Measurements from ENCODE around the gene EEIG1. TPM values are rescaled to one million over a fixed set of nuclear protein-coding genes. Genes with fewer than 3 reads are reported as not detected.
A peak's percentile ranks its signal among the peaks of the same experiment; 100 is the strongest.

Gene EEIG1
- total RNA-seq, 1 donor from 2014 or later = 15.8 TPM

DNA sequence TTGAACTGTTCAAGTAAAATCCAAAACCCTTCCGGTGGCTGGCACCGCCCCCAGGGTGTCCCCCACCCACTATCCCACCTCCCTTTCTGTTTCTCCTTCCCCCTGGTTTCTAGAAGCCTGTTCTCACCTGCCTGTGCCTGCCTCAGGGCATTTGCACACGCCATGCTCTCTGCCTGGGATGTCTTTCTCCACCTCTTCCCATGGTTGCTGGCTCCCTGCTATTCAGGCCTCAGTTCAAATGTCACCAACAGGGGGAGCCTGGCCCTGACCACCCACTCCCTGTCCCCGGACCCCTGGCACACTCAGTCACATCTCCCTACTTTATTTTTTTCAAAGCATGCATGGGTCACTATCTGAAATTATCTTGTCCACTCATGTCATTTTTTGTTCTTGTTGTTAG, 39.9 kb upstream of the EEIG1 start:
- Mint-ChIP-seq H3K36me3 (ENCODE audit: unreplicated experiment) (no peaks in the 10 kb centered on the region), H3K27me3 (ENCODE audit: unreplicated experiment) (no peaks in the 10 kb centered on the region), H3K4me1 (ENCODE audit: low read depth, unreplicated experiment) (no peaks in the 10 kb centered on the region), H3K27ac (ENCODE audit: unreplicated experiment) (no peak overlapping the region), H3K9me3 (ENCODE audit: unreplicated experiment) (no peaks in the 10 kb centered on the region), H3K4me3 (ENCODE audit: unreplicated experiment) (no peak overlapping the region)
- TF ChIP-seq CTCF (IDR thresholded peaks at IDR 0.05; ENCODE audit: partially characterized antibody, unreplicated experiment) = no peak
- peak; percentile 29 for DNase-seq

GRCh38 chr9:128015696-128016095, 34.9 kb upstream of the EEIG1 start:
- Mint-ChIP-seq H3K27me3 (ENCODE audit: unreplicated experiment) (no peaks in the 10 kb centered on the region), H3K27ac (ENCODE audit: unreplicated experiment) (no peak overlapping the region), H3K4me3 (ENCODE audit: unreplicated experiment) (no peak overlapping the region), H3K36me3 (ENCODE audit: unreplicated experiment) (no peaks in the 10 kb centered on the region), H3K4me1 (ENCODE audit: low read depth, unreplicated experiment) (no peaks in the 10 kb centered on the region), H3K9me3 (ENCODE audit: unreplicated experiment) (no peaks in the 10 kb centered on the region)
- no peak for DNase-seq
- no peak for TF ChIP-seq CTCF (IDR thresholded peaks at IDR 0.05; ENCODE audit: partially characterized antibody, unreplicated experiment)

DNA sequence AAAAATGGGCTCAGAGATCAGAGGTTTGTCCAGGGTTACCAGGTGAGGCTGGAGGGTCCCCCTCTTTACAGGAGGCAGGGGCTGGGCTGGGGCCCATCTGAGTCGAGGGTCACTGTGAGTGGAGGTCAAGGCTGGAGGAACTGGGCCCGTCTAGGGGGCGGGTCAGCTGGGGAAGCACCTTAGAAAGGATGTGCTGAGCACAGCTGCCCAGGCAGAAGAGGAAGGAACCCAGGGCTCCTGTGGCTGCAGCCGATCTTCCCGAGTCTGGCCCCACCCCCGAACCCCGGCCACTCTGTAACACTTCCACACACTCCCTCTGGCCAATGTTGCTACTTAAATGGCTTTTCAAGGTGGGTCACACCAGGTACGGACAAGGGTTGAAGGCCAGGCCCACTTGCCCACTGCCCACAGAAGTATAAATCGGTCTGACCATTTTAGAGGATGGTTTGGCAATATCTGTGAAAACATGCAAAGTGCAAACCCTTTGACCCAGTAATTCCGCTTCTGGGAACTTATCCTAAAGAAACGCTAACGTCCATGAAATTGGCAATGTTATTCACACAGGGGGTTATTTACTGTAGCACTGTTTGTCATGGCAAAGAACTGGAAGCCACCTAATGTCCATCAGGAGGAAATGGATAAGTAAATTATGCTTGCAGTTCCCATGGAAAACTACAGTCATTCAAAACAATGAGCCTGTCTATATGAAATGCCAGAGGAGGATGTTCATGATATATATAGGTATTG, 30.5 kb upstream of the EEIG1 start:
- TF ChIP-seq CTCF (IDR thresholded peaks at IDR 0.05; ENCODE audit: partially characterized antibody, unreplicated experiment) = no peak
- Mint-ChIP-seq H3K9me3 (ENCODE audit: unreplicated experiment) (peaks cover 2% of the 10 kb centered on the region), H3K4me3 (ENCODE audit: unreplicated experiment) (no peak overlapping the region), H3K4me1 (ENCODE audit: low read depth, unreplicated experiment) (peaks cover 3% of the 10 kb centered on the region), H3K36me3 (ENCODE audit: unreplicated experiment) (peaks cover 5% of the 10 kb centered on the region), H3K27me3 (ENCODE audit: unreplicated experiment) (no peaks in the 10 kb centered on the region), H3K27ac (ENCODE audit: unreplicated experiment) (no peak overlapping the region)
- no peak for DNase-seq

DNA sequence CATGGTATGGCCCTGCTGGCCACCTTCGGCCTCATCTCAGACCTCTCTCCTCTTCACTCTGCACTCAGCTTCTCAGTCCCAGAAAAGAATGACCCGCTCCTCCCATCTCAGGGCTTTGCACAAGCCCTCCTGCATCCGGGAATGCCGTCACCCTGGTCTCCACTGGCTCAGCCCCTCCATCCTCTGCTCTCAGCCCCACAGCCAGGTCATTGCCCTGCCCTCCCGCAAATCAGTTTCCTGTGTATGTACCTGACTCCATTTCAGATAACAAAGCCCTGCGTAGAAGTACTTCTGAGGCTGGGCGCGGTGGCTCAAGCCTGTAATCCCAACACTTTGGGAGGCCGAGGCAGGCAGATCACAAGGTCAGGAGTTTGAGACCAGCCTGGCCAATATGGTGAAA, 28.9 kb upstream of the EEIG1 start:
- no peak for TF ChIP-seq CTCF (IDR thresholded peaks at IDR 0.05; ENCODE audit: partially characterized antibody, unreplicated experiment)
- no peak overlapping the region for H3K4me3 Mint-ChIP-seq (ENCODE audit: unreplicated experiment)
- H3K9me3 Mint-ChIP-seq (ENCODE audit: unreplicated experiment) = peaks cover 2% of the 10 kb centered on the region
- no peak for DNase-seq
- peaks cover 3% of the 10 kb centered on the region for H3K4me1 Mint-ChIP-seq (ENCODE audit: low read depth, unreplicated experiment)
- H3K27ac Mint-ChIP-seq (ENCODE audit: unreplicated experiment) = no peak overlapping the region
- H3K36me3 Mint-ChIP-seq (ENCODE audit: unreplicated experiment) = peaks cover 5% of the 10 kb centered on the region
- no peaks in the 10 kb centered on the region for H3K27me3 Mint-ChIP-seq (ENCODE audit: unreplicated experiment)

- Mint-ChIP-seq H3K9me3 (ENCODE audit: unreplicated experiment) (peaks cover 2% of the 10 kb centered on the region), H3K4me3 (ENCODE audit: unreplicated experiment) (no peak overlapping the region), H3K27ac (ENCODE audit: unreplicated experiment) (no peak overlapping the region), H3K4me1 (ENCODE audit: low read depth, unreplicated experiment) (peaks cover 6% of the 10 kb centered on the region), H3K27me3 (ENCODE audit: unreplicated experiment) (no peaks in the 10 kb centered on the region), H3K36me3 (ENCODE audit: unreplicated experiment) (peaks cover 5% of the 10 kb centered on the region)
- no peak for DNase-seq
- TF ChIP-seq CTCF (IDR thresholded peaks at IDR 0.05; ENCODE audit: partially characterized antibody, unreplicated experiment) = no peak
Measured at GRCh38 chr9:128008171-128008570, 27.4 kb upstream of the EEIG1 start.
